Measurements from ENCODE around the gene KLF16. TPM values are rescaled to one million over a fixed set of nuclear protein-coding genes. Genes with fewer than 3 reads are reported as not detected.
A peak's percentile ranks its signal among the peaks of the same experiment; 100 is the strongest.

The KLF16 gene
- total RNA-seq, 4 donors from 2014 or later: 1.8 to 6.4 (median 3.4) TPM

DNA sequence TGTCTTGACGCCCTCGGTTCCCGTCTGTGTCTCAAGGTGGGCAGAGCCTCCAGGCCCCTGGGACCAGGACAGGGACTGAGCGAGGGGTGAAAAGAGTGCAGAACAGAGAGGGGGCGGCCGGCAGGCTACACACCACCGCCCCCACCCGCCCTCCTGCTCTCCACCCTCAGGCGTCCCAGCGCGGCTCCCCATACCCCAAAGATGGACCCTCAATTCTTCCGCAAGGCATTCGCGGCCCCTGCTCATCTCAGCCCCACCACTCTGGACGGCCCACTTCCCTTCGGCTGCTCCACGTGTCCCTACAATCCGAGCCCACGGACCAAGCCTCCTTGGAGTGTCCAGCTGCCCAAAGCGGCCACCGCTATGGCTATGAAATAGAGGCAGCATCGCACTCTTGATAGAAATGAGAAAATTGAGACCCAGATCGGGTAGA is 1.8 kb downstream of the KLF16 start:
- no peak for DNase-seq
- Histone ChIP-seq H3K4me3 (replicated peaks in 1 of 3) (peak overlapping the region in 1 of 3 donors; percentile 19), H3K27ac (peak overlapping the region in 1 of 3 donors; percentile 41), H3K9me3 (no peaks in the 10 kb centered on the region), H3K4me1 (peaks cover 34 to 55% of the 10 kb centered on the region in 2 donors), H3K27me3 (no peaks in the 10 kb centered on the region), H3K36me3 (no peaks in the 10 kb centered on the region)
- 61 to 63% methylated on average over 21 to 23 of the region's 23 CpGs for WGBS, 2 donors
- intact Hi-C loops (cut with DNase I): no loop called here
- TF ChIP-seq, protein P1, sequence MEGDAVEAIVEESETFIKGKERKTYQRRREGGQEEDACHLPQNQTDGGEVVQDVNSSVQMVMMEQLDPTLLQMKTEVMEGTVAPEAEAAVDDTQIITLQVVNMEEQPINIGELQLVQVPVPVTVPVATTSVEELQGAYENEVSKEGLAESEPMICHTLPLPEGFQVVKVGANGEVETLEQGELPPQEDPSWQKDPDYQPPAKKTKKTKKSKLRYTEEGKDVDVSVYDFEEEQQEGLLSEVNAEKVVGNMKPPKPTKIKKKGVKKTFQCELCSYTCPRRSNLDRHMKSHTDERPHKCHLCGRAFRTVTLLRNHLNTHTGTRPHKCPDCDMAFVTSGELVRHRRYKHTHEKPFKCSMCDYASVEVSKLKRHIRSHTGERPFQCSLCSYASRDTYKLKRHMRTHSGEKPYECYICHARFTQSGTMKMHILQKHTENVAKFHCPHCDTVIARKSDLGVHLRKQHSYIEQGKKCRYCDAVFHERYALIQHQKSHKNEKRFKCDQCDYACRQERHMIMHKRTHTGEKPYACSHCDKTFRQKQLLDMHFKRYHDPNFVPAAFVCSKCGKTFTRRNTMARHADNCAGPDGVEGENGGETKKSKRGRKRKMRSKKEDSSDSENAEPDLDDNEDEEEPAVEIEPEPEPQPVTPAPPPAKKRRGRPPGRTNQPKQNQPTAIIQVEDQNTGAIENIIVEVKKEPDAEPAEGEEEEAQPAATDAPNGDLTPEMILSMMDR (IDR thresholded peaks at IDR 0.05): no peak
- TF ChIP-seq POLR2A (IDR thresholded peaks at IDR 0.05): no peak

DNA sequence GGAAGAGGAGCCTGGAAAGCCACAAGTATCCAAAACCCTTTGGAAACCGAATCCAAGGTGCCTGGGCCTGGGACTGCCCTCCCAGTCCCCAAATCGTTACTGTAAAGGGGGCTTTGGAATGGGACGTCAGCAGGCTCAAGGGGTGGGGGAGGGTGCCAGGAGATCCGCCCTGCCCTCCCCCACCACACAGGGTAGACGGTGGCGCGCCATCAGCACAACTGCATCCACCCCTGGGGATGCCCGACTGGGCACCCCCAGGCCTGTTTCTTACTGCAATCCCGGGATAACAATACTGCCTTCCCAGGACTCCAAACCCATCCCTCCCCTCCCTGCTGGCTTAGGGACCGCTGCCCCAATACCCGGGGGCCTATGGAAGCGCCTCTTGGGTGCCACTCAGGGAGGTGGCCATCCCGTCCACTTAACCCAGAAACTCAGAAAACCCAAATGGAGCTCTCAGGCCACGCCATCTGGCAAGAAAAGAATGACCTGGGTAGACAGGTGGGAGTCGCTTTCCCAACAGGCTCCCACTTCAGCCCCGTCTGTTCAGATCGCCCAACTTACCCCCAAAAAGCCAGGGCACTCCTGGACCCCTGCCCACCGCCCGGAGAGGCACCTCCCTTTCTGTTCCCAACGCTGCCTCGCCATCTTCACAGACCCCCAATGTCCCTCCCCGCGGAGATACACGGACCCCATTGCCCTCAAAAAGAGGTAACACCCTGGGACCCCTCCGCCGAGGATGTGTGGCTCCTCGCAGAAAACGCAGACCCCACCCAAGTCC is 2.4 kb downstream of the KLF16 start:
- Histone ChIP-seq H3K27me3 (no peaks in the 10 kb centered on the region), H3K36me3 (no peaks in the 10 kb centered on the region), H3K9me3 (no peaks in the 10 kb centered on the region), H3K4me1 (peaks cover 34 to 61% of the 10 kb centered on the region in 2 donors), H3K4me3 (replicated peaks in 1 of 3) (no peak overlapping the region), H3K27ac (no peak overlapping the region)
- TF ChIP-seq POLR2A (IDR thresholded peaks at IDR 0.05): no peak
- TF ChIP-seq, protein P1 (IDR thresholded peaks at IDR 0.05): no peak
- intact Hi-C loops (cut with DNase I): no loop called here
- 68 to 69% methylated on average over 25 to 26 of the region's 28 CpGs for WGBS, 2 donors
- no peak for DNase-seq

DNA sequence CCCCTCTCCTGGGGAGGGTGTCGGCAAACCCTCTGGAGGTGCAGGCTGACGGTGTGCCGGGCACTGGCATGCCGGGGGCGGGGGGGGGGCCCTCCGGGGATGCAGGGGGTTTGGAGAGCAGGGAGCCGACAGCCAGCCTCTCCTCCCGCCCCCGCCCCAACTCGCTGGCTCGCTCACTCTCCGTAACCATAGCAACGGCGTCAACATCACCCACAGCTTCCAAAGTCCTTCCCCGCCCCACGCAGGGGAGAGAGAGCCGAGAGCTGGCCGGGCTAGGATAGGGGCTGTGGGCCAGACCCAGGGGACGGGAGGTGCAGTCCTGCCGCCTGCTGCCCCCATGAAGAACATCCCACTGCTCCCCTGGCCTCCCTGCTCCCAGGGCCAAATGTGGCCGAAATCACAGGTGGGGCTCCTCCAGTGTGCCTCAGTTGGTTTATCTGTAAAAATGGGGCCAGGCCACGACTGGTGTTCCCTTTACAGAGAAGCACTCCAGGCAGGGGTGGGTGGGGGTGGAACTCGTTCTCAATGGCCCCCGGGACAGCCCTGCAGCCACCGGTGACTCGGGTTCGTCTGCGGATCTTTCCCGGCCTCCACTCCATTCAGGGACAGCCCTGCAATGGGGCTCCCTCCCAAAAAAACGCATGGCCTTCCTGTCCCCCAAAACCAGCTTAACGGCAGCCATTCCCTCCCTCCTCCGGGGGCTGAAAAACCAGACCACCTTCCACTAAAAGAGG is 3.2 kb downstream of the KLF16 start:
- H3K4me3 ChIP-seq (replicated peaks in 1 of 3): no peak overlapping the region
- peaks cover 34 to 64% of the 10 kb centered on the region in 2 donors for H3K4me1 ChIP-seq
- intact Hi-C loops (cut with DNase I): no loop called here

DNA sequence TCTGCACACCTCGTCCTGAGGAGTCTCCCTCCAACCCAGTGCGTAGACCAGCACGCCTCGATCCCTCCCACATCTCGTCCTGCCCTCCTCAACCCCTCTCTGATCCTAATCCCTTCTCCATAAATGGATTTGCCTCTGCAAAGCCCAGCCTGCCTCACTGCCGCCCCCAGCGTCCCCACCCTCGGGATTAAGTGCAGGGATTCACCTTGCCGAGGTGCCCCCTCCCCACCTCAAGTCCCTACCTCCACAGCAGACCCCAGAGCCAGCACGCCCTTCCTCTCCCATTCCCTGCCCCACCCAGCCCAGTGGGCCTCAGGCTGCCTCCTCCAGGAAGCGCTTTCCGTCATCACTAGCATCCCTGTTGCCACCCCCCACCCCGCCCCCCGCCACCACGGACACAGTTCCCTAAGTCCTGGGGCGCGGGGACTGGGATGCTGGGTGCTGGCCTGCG is 4.0 kb downstream of the KLF16 start:
- Histone ChIP-seq H3K4me1 (peaks cover 29 to 59% of the 10 kb centered on the region in 2 donors), H3K36me3 (no peaks in the 10 kb centered on the region), H3K27me3 (no peaks in the 10 kb centered on the region), H3K9me3 (no peaks in the 10 kb centered on the region), H3K4me3 (replicated peaks in 1 of 3) (no peak overlapping the region), H3K27ac (no peak overlapping the region)
- intact Hi-C loops (cut with DNase I): no loop called here
- DNase-seq: no peak
- WGBS, 2 donors: 67 to 75% methylated on average over 14 to 16 of the region's 18 CpGs
- TF ChIP-seq, protein P1 (IDR thresholded peaks at IDR 0.05): no peak
- TF ChIP-seq POLR2A (IDR thresholded peaks at IDR 0.05): no peak

More for the DNA sequence above, 3.2 kb downstream of the KLF16 start:
- TF ChIP-seq, protein P1 (IDR thresholded peaks at IDR 0.05): no peak
- TF ChIP-seq POLR2A (IDR thresholded peaks at IDR 0.05): no peak
- peak; percentile 50 to 73 for DNase-seq
- Histone ChIP-seq H3K27me3 (no peaks in the 10 kb centered on the region), H3K36me3 (no peaks in the 10 kb centered on the region), H3K27ac (no peak overlapping the region), H3K9me3 (no peaks in the 10 kb centered on the region)
- WGBS, 2 donors: 0 to 26% methylated on average over 3 to 20 of the region's 32 CpGs

All from thyroid gland (tissue), 4 donors.